HEK293 (cell line): ENCODE measurements around the gene CCNK.

Experiments used
- CTCF ChIA-PET: fragments of 350-600 bp; formaldehyde crosslinking; extraction: SDS; loops from one replicate; lab custom pipeline; 2021; ENCODE audit warnings: antibody characterized with exemption; lab: Yijun Ruan, JAX
- POLR2A ChIA-PET: fragments of 300-600 bp; formaldehyde crosslinking; extraction: SDS; loops from one replicate; lab custom pipeline; 2020; ENCODE audit warnings: antibody characterized with exemption, inconsistent platforms; lab: Yijun Ruan, JAX
- H3K27ac ChIP-seq: fragments of 200-500 bp; sonication (Bioruptor generic); 2 replicates; pipeline ENCODE4 v1.5.1; 2014; ENCODE audit warnings: low read depth, low read length, control low read depth, inconsistent platforms; ENCODE audit errors: extremely low read depth
- H3K36me3 ChIP-seq, 2 experiments: fragments of 200-500 bp in 1 of 2; sonication (Bioruptor generic) in 1 of 2; 1 replicate in 1 of 2; 2 replicates in 1 of 2; pipeline ENCODE4 v1.5.1; 2014 to 2017; ENCODE audit warnings: inconsistent platforms in 2 of 2, low read length in 2 of 2; ENCODE audit not compliant: control insufficient read depth in 2 of 2, insufficient read depth in 1 of 2
- H3K4me1 ChIP-seq: fragments of 200-500 bp; sonication (Bioruptor generic); 2 replicates; pipeline ENCODE4 v1.5.1; 2014; ENCODE audit warnings: mild to moderate bottlenecking, low read length, inconsistent platforms; ENCODE audit not compliant: control insufficient read depth, insufficient read depth
- H3K4me3 ChIP-seq: 2 replicates; pipeline ENCODE4 v1.5.1; 2011; ENCODE audit warnings: low read depth, mild to moderate bottlenecking, control low read depth, low read length, moderate library complexity
- H3K9me3 ChIP-seq: fragments of 200-500 bp; sonication (Bioruptor generic); 2 replicates; pipeline ENCODE4 v1.5.1; 2014; ENCODE audit warnings: low read depth, low read length, inconsistent platforms; ENCODE audit not compliant: control insufficient read depth, insufficient read depth
- FEZF1 ChIP-seq: fragments of 450-650 bp; formaldehyde crosslinking; IDR thresholded peaks from 2 replicates; pipeline ENCODE4 v1.5.1; 2016; ENCODE audit warnings: missing biosample characterization, missing genetic modification characterization
- IKZF3 ChIP-seq: fragments of 450-650 bp; IDR thresholded peaks from 2 replicates; pipeline ENCODE4 v1.5.0; 2018; ENCODE audit warnings: missing biosample characterization, mild to moderate bottlenecking, missing genetic modification characterization, moderate library complexity
- PRDM6 ChIP-seq: fragments of 450-650 bp; formaldehyde crosslinking; IDR thresholded peaks from 2 replicates; pipeline ENCODE4 v1.5.1; 2017; ENCODE audit warnings: missing biosample characterization, missing genetic modification characterization
- SETDB1 ChIP-seq: IDR thresholded peaks from one replicate; pipeline ENCODE4 v1.6.1; 2017; ENCODE audit warnings: mild to moderate bottlenecking, low read length, moderate library complexity, mixed read lengths; ENCODE audit not compliant: insufficient read length
- ZFHX2 ChIP-seq: fragments of 450-650 bp; formaldehyde crosslinking; conservative IDR thresholded peaks from 2 replicates; pipeline ENCODE4 v1.5.1; 2016; ENCODE audit warnings: missing biosample characterization, missing genetic modification characterization
- ZIC2 ChIP-seq: fragments of 450-650 bp; formaldehyde crosslinking; IDR thresholded peaks from 2 replicates; pipeline ENCODE4 v1.5.1; 2016; ENCODE audit warnings: missing biosample characterization, missing genetic modification characterization
- ZNF133 ChIP-seq: fragments of 450-650 bp; formaldehyde crosslinking; IDR thresholded peaks from 2 replicates; pipeline ENCODE4 v1.5.1; 2016; ENCODE audit warnings: missing biosample characterization, missing genetic modification characterization
- ZNF157 ChIP-seq: fragments of 450-650 bp; formaldehyde crosslinking; IDR thresholded peaks from 2 replicates; pipeline ENCODE4 v1.5.1; 2016; ENCODE audit warnings: missing biosample characterization, missing genetic modification characterization
- ZNF214 ChIP-seq: fragments of 450-650 bp; formaldehyde crosslinking; IDR thresholded peaks from 2 replicates; pipeline ENCODE4 v1.5.1; 2017; ENCODE audit warnings: missing biosample characterization, mild to moderate bottlenecking, missing genetic modification characterization, borderline replicate concordance
- ZNF426 ChIP-seq: fragments of 450-650 bp; formaldehyde crosslinking; IDR thresholded peaks from 2 replicates; pipeline ENCODE4 v1.5.1; 2017; ENCODE audit warnings: missing biosample characterization, missing genetic modification characterization, mild to moderate bottlenecking, inconsistent platforms, moderate library complexity
- ZNF596 ChIP-seq: fragments of 450-650 bp; IDR thresholded peaks from 2 replicates; pipeline ENCODE4 v1.5.0; 2018; ENCODE audit warnings: missing biosample characterization, mild to moderate bottlenecking, missing genetic modification characterization, moderate library complexity
- ZNF747 ChIP-seq: fragments of 450-650 bp; formaldehyde crosslinking; IDR thresholded peaks from 2 replicates; pipeline ENCODE4 v1.5.1; 2016; ENCODE audit warnings: missing biosample characterization, missing genetic modification characterization
- ZNF791 ChIP-seq: fragments of 450-650 bp; formaldehyde crosslinking; IDR thresholded peaks from 2 replicates; pipeline ENCODE4 v1.5.1; 2016; ENCODE audit warnings: missing biosample characterization, missing genetic modification characterization
- ZNF830 ChIP-seq: fragments of 450-650 bp; IDR thresholded peaks from 2 replicates; pipeline ENCODE4 v1.5.0; 2018; ENCODE audit warnings: missing biosample characterization, missing genetic modification characterization, low read depth, mild to moderate bottlenecking, moderate library complexity
- ZSCAN23 ChIP-seq: fragments of 450-650 bp; formaldehyde crosslinking; IDR thresholded peaks from 2 replicates; pipeline ENCODE4 v1.5.1; 2016; ENCODE audit warnings: missing biosample characterization, missing genetic modification characterization
- TF ChIP-seq, protein P1 (sequence below): fragments of 450-650 bp; formaldehyde crosslinking; IDR thresholded peaks from 2 replicates; pipeline ENCODE4 v1.5.1; 2017; ENCODE audit warnings: missing biosample characterization, missing genetic modification characterization
- TF ChIP-seq, protein P2 (sequence below): fragments of 450-650 bp; formaldehyde crosslinking; IDR thresholded peaks from 2 replicates; pipeline ENCODE4 v1.5.1; 2016; ENCODE audit warnings: missing biosample characterization, missing genetic modification characterization
- TF ChIP-seq, protein P3 (sequence below): fragments of 450-650 bp; formaldehyde crosslinking; IDR thresholded peaks from 2 replicates; pipeline ENCODE4 v1.5.1; 2017; ENCODE audit warnings: missing biosample characterization, missing genetic modification characterization
- TF ChIP-seq, protein P4 (sequence below): IDR thresholded peaks from 2 replicates; pipeline ENCODE4 v1.6.1; 2011; ENCODE audit warnings: mild to moderate bottlenecking, low read depth, low read length, borderline replicate concordance
- TF ChIP-seq, protein P5 (sequence below): fragments of 450-650 bp; formaldehyde crosslinking; IDR thresholded peaks from 2 replicates; pipeline ENCODE4 v1.5.1; 2016; ENCODE audit warnings: missing biosample characterization, missing genetic modification characterization

The CCNK gene

GRCh38 chr14:99510556-99511139 is 29.4 kb downstream of the CCNK start:
- ChIA-PET CTCF (no interaction called here), POLR2A (no interaction called here)
- TF ChIP-seq ZFHX2 (tag by site-specific recombination) (peak; percentile 67), ZNF830 (tag by site-specific recombination) (no peak), ZSCAN23 (tag by site-specific recombination) (no peak), PRDM6 (peak; percentile 14; the same call in 1 of the 2 replicates), ZIC2 (tag by site-specific recombination) (peak; percentile 89), FEZF1 (tag by site-specific recombination) (peak; percentile 28; the same call in 1 of the 2 replicates)
- TF ChIP-seq, protein P1, sequence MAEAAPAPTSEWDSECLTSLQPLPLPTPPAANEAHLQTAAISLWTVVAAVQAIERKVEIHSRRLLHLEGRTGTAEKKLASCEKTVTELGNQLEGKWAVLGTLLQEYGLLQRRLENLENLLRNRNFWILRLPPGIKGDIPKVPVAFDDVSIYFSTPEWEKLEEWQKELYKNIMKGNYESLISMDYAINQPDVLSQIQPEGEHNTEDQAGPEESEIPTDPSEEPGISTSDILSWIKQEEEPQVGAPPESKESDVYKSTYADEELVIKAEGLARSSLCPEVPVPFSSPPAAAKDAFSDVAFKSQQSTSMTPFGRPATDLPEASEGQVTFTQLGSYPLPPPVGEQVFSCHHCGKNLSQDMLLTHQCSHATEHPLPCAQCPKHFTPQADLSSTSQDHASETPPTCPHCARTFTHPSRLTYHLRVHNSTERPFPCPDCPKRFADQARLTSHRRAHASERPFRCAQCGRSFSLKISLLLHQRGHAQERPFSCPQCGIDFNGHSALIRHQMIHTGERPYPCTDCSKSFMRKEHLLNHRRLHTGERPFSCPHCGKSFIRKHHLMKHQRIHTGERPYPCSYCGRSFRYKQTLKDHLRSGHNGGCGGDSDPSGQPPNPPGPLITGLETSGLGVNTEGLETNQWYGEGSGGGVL (tag by site-specific recombination) = 0 out of 2 replicates have a peak, but pooled peaks have one; percentile 16
- Histone ChIP-seq H3K9me3 (no peaks in the 10 kb centered on the region), H3K4me1 (no peaks in the 10 kb centered on the region), H3K36me3 (peaks cover 12 to 89% of the 10 kb centered on the region in 2 experiments), H3K4me3 (no peak overlapping the region), H3K27ac (no peak overlapping the region)

GRCh38 chr14:99511421-99512109 is 30.4 kb downstream of the CCNK start:
- H3K9me3 ChIP-seq = no peaks in the 10 kb centered on the region
- peaks cover 8 to 79% of the 10 kb centered on the region in 2 experiments; a peak in 2 of 3 replicates for H3K36me3 ChIP-seq
- ChIA-PET CTCF (no interaction called here), POLR2A (no interaction called here)
- TF ChIP-seq ZNF426 (tag by site-specific recombination) = no peak
- TF ChIP-seq, protein P2, sequence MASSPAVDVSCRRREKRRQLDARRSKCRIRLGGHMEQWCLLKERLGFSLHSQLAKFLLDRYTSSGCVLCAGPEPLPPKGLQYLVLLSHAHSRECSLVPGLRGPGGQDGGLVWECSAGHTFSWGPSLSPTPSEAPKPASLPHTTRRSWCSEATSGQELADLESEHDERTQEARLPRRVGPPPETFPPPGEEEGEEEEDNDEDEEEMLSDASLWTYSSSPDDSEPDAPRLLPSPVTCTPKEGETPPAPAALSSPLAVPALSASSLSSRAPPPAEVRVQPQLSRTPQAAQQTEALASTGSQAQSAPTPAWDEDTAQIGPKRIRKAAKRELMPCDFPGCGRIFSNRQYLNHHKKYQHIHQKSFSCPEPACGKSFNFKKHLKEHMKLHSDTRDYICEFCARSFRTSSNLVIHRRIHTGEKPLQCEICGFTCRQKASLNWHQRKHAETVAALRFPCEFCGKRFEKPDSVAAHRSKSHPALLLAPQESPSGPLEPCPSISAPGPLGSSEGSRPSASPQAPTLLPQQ = no peak
- TF ChIP-seq ZIC2 (tag by site-specific recombination) = 0 out of 2 replicates have a peak, but pooled peaks have one; percentile 18
- TF ChIP-seq ZNF133 = no peak
- no peak for TF ChIP-seq ZNF747 (tag by site-specific recombination)
- H3K4me3 ChIP-seq = no peak overlapping the region
- H3K27ac ChIP-seq = no peak overlapping the region
- no peaks in the 10 kb centered on the region for H3K4me1 ChIP-seq

DNA sequence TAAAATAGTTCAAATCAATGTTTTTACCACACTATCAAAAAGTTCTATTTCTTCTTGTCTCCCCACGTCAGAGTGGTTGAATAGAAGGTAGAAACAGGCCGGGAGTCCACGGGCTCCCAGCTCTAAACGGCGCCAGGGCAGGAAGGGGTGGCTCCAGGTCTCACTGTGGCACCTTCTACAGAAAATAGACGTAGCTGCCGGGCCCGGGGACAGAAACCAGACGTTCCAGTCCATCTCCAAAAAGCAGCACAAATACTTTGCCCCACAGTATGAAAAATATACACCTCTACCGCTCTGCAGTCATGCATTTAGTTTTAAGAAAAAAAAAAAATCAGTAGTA is 30.9 kb downstream of the CCNK start:
- CTCF ChIA-PET = interaction anchor here (0.6 kb wide), 2 partner anchors 264 to 374 kb away, joined by 3 read pairs; no protein-coding TSS in a partner anchor
- Histone ChIP-seq H3K36me3 (peaks cover 6 to 74% of the 10 kb centered on the region in 2 experiments; a peak in 2 of 3 replicates), H3K4me1 (no peaks in the 10 kb centered on the region), H3K27ac (no peak overlapping the region), H3K4me3 (no peak overlapping the region), H3K9me3 (no peaks in the 10 kb centered on the region)
- POLR2A ChIA-PET = no interaction called here
- TF ChIP-seq, protein P3, sequence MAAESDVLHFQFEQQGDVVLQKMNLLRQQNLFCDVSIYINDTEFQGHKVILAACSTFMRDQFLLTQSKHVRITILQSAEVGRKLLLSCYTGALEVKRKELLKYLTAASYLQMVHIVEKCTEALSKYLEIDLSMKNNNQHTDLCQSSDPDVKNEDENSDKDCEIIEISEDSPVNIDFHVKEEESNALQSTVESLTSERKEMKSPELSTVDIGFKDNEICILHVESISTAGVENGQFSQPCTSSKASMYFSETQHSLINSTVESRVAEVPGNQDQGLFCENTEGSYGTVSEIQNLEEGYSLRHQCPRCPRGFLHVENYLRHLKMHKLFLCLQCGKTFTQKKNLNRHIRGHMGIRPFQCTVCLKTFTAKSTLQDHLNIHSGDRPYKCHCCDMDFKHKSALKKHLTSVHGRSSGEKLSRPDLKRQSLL (tag by site-specific recombination) = no peak
- TF ChIP-seq ZNF157 (tag by site-specific recombination) = no peak
- TF ChIP-seq ZNF214 = no peak
- no peak for TF ChIP-seq IKZF3
- no peak for TF ChIP-seq ZNF791 (tag by site-specific recombination)
- no peak for TF ChIP-seq ZNF596
- TF ChIP-seq, protein P4, sequence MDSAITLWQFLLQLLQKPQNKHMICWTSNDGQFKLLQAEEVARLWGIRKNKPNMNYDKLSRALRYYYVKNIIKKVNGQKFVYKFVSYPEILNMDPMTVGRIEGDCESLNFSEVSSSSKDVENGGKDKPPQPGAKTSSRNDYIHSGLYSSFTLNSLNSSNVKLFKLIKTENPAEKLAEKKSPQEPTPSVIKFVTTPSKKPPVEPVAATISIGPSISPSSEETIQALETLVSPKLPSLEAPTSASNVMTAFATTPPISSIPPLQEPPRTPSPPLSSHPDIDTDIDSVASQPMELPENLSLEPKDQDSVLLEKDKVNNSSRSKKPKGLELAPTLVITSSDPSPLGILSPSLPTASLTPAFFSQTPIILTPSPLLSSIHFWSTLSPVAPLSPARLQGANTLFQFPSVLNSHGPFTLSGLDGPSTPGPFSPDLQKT = no peak
- TF ChIP-seq SETDB1 = no peak
- TF ChIP-seq, protein P5, sequence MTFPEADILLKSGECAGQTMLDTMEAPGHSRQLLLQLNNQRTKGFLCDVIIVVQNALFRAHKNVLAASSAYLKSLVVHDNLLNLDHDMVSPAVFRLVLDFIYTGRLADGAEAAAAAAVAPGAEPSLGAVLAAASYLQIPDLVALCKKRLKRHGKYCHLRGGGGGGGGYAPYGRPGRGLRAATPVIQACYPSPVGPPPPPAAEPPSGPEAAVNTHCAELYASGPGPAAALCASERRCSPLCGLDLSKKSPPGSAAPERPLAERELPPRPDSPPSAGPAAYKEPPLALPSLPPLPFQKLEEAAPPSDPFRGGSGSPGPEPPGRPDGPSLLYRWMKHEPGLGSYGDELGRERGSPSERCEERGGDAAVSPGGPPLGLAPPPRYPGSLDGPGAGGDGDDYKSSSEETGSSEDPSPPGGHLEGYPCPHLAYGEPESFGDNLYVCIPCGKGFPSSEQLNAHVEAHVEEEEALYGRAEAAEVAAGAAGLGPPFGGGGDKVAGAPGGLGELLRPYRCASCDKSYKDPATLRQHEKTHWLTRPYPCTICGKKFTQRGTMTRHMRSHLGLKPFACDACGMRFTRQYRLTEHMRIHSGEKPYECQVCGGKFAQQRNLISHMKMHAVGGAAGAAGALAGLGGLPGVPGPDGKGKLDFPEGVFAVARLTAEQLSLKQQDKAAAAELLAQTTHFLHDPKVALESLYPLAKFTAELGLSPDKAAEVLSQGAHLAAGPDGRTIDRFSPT (tag by site-specific recombination) = no peak
- no peak for TF ChIP-seq ZFHX2 (tag by site-specific recombination)
